NOMO-1 treated with DMSO at 0.1 percent for 48 hours (cell line): Measurements from ENCODE around the gene USP40.

Experiments used
- DNase-seq: peaks from one replicate; lab custom pipeline; 2025; ENCODE audit not compliant: unreplicated experiment; lab: John Stamatoyannopoulos, UW

The USP40 gene

GRCh38 chr2:233460726-233461441 is 105.7 kb downstream of the USP40 start:
- DNase-seq, result no peak

- DNase-seq, result no peak
Measured at GRCh38 chr2:233459426-233459825, 107.2 kb downstream of the USP40 start.

GRCh38 chr2:233458826-233459225 is 107.8 kb downstream of the USP40 start:
- no peak for DNase-seq

- DNase-seq, result no peak
Measured at GRCh38 chr2:233458031-233458610, 108.5 kb downstream of the USP40 start.

GRCh38 chr2:233457356-233457755 is 109.2 kb downstream of the USP40 start:
- no peak for DNase-seq

- no peak for DNase-seq
Measured at GRCh38 chr2:233456934-233457333, 109.6 kb downstream of the USP40 start.

- no peak for DNase-seq
Measured at GRCh38 chr2:233456111-233456510, 110.5 kb downstream of the USP40 start.

- no peak for DNase-seq
Measured at GRCh38 chr2:233455491-233455890, 111.1 kb downstream of the USP40 start.

- DNase-seq, result no peak
Measured at GRCh38 chr2:233455006-233455405, 111.6 kb downstream of the USP40 start.

GRCh38 chr2:233453916-233454315 is 112.7 kb downstream of the USP40 start:
- DNase-seq, result no peak

- no peak for DNase-seq
Measured at GRCh38 chr2:233453111-233453915, 113.3 kb downstream of the USP40 start.

GRCh38 chr2:233451950-233452349 is 114.6 kb downstream of the USP40 start:
- DNase-seq, result no peak

- DNase-seq, result no peak
Measured at GRCh38 chr2:233450864-233451575, 115.6 kb downstream of the USP40 start.

- no peak for DNase-seq
Measured at GRCh38 chr2:233449921-233450863, 116.4 kb downstream of the USP40 start.

GRCh38 chr2:233449081-233449901 is 117.3 kb downstream of the USP40 start:
- DNase-seq, result no peak

GRCh38 chr2:233448575-233448974 is 118.0 kb downstream of the USP40 start:
- no peak for DNase-seq

- DNase-seq, result no peak
Measured at GRCh38 chr2:233448220-233448559, 118.4 kb downstream of the USP40 start.

- DNase-seq, result no peak
Measured at GRCh38 chr2:233447506-233448219, 118.9 kb downstream of the USP40 start.
